NAMALWA (cell line): ENCODE results near the gene SMPD1.

Experiments used
- DNase-seq: peaks from one replicate; pipeline ENCODE4 v3.0.0-alpha.2; 2015; ENCODE audit warnings: low spot score

SMPD1 gene

GRCh38 chr11:6415797-6416196 lies 25.5 kb downstream of the SMPD1 start:
- no peak for DNase-seq

GRCh38 chr11:6417907-6418556 lies 27.8 kb downstream of the SMPD1 start:
- no peak for DNase-seq

- no peak for DNase-seq
These were observed 28.3 kb downstream of the SMPD1 start for GRCh38 chr11:6418557-6419008.

- peak; percentile 31 for DNase-seq
These were observed 28.8 kb downstream of the SMPD1 start, which contains the start of gene APBB1 for GRCh38 chr11:6419009-6419631. TSS of gene APBB1 (minus strand) at chr11:6419094. CDS start at chr11:6411347, 7,747 bp downstream.

GRCh38 chr11:6420677-6421076 lies 30.4 kb downstream of the SMPD1 start:
- no peak for DNase-seq

GRCh38 chr11:6427516-6427915 lies 37.2 kb downstream of the SMPD1 start:
- DNase-seq = no peak

- DNase-seq = no peak
These were observed 41.6 kb downstream of the SMPD1 start for GRCh38 chr11:6431861-6432260.

- peak; percentile 9 for DNase-seq
These were observed 43.9 kb downstream of the SMPD1 start for GRCh38 chr11:6433998-6434660.

GRCh38 chr11:6437423-6437822 lies 47.1 kb downstream of the SMPD1 start:
- DNase-seq = no peak

- DNase-seq = no peak
These were observed 47.7 kb downstream of the SMPD1 start for GRCh38 chr11:6437993-6438392.

GRCh38 chr11:6438979-6439571 lies 48.8 kb downstream of the SMPD1 start:
- DNase-seq = peak; percentile 67

- no peak for DNase-seq
These were observed 50.7 kb downstream of the SMPD1 start, which contains the start of gene HPX for GRCh38 chr11:6440906-6441358. TSS of gene HPX (minus strand) at chr11:6440987. CDS start at chr11:6440963, 24 bp downstream.

- DNase-seq = no peak
These were observed 52.2 kb downstream of the SMPD1 start for GRCh38 chr11:6442441-6442840.

- DNase-seq = peak; percentile 58
These were observed 53.2 kb downstream of the SMPD1 start for GRCh38 chr11:6443269-6444003.
